HG03565 (cell line): Measurements from ENCODE around the gene CHCHD6.

ENCODE experiments used
- ATAC-seq: cut with Tn5 transposase; IDR thresholded peaks from one replicate; pipeline ENCODE4 v1.9.1; 2021; ENCODE audit warnings: mild to moderate bottlenecking, moderate library complexity; ENCODE audit not compliant: unreplicated experiment

The CHCHD6 gene, protein sequence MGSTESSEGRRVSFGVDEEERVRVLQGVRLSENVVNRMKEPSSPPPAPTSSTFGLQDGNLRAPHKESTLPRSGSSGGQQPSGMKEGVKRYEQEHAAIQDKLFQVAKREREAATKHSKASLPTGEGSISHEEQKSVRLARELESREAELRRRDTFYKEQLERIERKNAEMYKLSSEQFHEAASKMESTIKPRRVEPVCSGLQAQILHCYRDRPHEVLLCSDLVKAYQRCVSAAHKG

GRCh38 chr3:126703512-126704493, at the start of gene CHCHD6:
Gene CHCHD6 (plus strand): TSS chr3:126704240. CDS start chr3:126704313, 73 bp downstream.
- peak; percentile 85 for ATAC-seq

DNA sequence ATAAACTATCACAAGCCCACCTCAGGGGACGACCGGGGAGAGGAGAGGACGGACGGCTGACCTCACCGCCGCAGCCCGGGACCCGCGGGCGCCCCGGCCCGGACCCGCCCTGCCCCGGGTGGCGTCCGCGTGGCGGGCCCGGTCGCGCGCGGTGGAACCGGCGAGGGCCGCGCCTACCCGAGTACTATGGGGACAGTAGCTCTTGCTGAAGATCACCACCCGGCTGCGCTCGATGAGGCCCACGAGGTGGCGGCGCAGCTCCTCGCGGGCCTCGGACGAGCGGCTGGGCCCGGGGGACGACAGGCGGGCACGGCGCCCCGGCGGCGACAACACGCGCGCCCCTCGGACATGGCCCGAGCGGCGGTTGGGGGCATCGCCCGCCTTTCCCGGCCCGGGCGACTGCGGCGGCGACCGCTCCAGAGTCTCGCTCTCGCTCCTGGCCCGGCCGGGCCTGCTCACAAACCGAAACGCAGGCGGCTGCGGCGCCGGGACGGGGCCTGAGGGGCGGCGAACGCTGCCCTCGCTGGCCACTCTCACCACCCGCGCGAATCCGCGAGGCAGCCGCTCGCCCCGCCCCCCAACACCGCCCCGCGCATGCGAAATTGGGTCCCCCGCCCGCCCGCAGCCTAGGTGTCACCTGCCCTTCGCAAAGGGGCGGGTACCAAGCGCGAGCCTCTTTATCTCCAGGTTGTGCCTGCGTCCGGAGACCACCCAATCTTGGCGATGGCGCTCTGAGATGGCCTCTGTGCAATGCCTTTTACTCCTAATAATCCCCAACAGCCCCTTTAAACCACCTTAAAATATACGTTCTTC, 49.3 kb upstream of the CHCHD6 start, which contains the start of gene TXNRD3:
TXNRD3 (minus strand) TSS at position 554 of the 813 bp plus-strand sequence.
- ATAC-seq = no peak

DNA sequence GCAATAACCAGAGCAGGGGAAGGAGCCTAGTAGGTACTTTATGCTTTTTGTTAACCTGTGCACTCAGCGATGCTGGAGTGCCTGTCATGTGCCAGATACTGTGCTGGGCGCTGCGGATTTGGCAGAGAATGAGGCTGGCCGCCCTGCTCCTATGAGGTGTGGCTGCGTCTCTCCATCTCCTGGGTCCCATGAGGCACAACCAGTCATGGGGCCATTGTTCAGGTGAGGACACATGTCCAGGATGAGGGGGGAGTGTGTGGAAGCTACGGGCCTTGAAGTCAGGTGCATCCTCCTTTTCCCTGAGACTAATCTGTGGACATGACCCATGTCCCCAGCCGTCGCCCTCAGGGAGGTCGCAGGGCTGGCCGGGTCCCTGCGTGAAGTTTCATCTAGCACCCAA, 48.2 kb upstream of the CHCHD6 start:
- no peak for ATAC-seq

DNA sequence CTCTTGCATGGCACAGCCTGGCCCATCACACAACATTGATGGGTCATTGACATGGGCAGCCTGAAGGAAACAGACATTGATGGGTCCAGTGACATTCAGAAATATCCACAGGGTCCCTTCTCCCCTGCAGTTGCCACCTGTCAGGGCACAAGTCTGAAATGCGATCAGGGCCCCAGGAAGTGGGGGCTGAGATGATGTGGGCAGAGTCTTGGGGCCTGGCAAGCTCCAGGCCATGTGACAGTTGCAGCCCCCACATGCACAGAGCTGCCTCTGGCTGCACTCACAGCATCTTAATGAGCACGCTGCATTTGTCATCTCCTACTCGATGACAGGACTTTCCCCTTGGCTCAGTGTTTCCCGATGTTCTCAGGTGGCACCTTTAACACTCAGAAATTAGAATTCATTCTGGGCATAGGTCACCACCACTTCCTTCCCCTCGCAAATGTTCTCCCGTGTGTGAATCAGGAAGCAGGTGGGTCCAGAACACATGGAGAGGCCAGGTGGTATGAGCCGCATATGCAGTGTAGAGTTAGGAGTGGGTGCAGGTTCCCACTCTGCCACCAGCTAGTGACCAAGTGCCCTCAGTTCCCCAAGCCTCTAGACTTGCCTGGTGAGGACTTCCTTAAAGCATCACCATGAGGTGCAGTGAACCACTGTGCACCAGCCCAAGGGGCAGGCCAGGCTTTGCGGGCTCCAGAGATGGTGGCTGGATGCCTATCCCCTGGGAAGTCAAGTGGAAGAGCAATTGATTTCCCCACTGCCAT, 47.5 kb upstream of the CHCHD6 start:
- ATAC-seq = no peak

- no peak for ATAC-seq
These were observed 46.1 kb upstream of the CHCHD6 start for GRCh38 chr3:126657901-126658300.

GRCh38 chr3:126658584-126658983, 45.5 kb upstream of the CHCHD6 start:
- no peak for ATAC-seq

DNA sequence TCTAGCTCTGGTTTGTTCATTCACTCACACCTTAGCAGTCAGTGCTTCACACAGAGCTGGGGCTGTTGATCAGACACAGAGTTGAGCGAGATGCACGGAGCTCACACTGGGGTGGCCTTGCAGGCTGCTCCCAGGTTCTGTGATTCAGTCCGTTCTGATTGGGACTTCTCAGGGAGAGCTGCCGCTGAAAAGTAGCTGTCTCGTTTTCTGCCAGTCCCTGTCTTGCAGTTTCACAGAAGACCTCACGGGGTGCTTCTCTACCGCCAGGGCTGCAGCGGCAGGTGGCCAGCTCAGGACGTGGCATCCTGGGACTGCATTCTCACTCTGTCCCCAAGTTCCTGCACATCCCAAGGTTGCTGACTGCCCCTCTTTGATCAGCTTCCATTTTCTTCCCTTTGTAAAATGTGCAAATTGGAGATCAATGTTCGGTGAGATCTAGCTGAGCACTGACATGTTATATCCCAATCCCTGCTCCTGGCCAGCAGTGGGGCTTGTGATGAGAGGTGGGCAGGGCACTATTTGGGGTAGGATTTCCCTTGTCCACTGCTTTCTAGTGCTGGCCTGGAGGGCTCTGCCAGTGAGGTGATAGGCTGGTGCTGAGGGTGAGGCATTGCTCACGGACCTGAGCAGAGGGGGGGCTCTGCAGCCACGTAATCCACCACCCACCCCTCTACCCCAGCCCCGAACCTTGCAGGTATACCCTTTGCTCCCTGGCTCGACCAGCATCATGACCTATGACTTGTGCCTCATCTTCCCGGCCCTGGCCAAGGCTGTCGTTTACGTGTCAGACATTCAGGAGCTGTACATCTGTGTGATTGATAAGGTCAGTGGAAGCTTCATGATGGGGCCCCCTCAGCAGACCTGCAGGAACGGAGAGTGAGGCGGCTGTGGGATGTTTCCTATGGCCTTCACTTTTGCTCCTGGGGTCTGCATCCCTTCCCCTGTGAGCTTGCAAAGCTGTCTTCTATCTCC, 43.8 kb upstream of the CHCHD6 start:
- no peak for ATAC-seq

GRCh38 chr3:126661532-126662364, 42.3 kb upstream of the CHCHD6 start:
- ATAC-seq = no peak

GRCh38 chr3:126663257-126663656, 40.8 kb upstream of the CHCHD6 start:
- ATAC-seq = no peak

- no peak for ATAC-seq
These were observed 40.3 kb upstream of the CHCHD6 start for GRCh38 chr3:126663750-126664149.

GRCh38 chr3:126664591-126665214, 39.3 kb upstream of the CHCHD6 start:
- no peak for ATAC-seq

GRCh38 chr3:126665221-126665936, 38.7 kb upstream of the CHCHD6 start:
- ATAC-seq = no peak

DNA sequence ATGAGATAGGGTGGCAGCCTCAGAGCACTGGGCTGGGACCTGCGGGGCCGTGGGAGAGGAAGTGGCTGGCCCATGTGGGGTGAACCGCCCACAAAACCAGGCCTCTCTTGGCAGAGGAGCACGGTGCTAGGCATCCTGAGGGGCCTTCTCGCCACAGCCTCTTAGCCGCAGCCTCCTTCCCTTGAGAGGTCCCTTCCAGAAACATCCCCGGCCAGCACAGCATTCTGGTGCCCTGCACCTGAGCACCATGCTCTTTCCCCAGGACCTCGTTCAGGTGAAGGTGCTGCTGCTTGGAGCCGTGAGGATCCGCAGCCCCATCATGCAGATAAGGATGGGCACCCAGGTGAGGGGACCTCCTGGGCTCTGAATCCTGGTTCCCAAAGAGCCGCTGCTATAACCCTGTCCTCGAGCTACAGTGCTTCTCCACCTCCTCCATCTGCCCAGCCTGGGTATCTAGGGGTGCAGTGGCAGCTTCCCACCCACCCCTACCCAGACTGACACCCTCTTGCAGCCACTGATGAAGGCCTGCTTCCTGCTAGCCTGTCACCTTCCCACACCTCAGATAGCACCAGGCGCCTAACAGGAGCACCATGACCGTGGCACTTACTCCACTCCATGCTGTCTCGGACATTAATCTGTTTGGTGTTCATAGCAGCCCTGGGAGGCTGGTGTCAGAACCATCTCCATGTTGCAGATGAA, 37.9 kb upstream of the CHCHD6 start:
- no peak for ATAC-seq

DNA sequence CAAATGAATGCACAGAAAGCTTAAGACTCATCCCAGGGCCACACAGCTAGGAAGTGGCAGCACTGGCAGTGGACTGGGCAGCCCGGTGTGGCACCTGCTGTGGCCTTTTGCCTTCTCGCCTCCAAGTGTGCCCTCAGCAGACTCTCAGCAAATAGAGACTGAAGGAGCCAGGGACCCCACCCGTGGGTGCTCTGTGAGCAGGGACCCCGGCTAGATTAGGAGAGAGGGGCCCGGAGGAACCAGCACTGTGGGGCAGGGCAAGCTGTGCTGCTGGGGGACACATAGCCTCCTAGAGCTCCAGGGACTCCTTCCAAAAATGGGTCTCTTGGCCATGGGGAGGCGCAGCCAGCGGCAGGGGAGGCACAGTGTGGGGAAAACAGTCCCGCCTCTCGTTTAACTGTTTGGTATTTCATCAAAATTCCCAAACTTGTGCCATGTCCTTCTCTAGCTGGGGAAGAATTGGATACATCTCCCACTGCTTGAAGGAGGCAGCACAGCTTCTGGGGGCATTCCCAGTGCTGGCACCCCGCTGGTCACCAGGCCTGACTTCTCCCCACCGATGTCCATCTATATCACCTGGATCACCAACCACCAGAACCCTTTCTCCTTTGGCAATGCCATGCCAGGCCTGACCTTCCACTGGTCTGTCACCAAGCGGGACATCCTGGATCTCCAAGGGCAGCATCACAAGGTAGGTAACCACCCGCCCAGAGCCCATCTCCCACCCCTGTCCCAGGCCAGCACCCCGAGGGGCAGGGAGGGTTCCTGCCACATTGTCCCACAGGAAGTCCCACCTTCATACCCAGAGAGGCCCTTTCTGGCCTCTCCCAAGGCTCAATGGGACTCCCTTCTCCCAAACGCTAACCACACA, 37.1 kb upstream of the CHCHD6 start:
- no peak for ATAC-seq

DNA sequence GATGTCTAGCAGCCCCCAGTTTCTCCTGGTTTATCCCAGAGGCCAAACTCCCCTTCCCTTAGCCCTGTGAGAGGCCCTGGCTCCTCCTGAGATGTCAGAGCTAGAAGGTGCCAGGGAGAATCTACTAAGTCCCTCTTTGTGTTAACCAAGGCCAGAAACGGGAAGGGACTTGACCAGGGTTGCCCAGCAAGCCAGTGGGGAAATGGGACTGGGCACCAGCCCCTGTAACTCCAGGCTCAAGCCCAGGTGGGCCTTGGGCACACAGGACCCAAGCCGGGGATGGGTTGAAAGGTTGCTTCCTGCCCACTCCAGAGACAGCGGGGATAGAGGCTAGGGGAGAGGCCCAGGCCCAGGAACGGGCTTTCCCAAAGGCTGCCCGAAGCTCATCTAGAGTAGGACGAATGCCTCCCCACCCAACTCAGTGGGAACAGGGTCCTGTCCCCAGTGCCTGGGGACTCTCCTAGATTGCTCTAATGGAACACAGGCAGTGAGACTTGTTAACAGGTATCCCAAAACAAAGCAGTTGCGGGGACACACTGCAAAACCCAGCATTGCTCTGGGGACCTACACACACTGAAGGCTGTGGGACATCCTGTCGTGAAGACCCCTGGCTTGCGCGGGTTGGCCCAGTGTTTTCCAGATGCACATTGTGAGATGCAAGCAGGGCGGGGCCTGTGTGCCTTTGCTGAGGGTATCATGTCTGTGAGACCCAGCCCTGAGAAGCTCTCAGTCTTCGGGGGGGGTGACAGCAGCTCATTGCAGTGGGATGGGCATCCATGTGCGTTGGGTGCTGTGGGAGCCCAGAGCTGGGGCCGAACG, 36.2 kb upstream of the CHCHD6 start:
- no peak for ATAC-seq
